ENCODE data around the gene NRCAM.

The NRCAM gene

GRCh38 chr7:108407676-108408075 is 48.6 kb downstream of the NRCAM start:
- TF ChIP-seq CTCF (IDR thresholded peaks at IDR 0.05; ENCODE audit: borderline replicate concordance, control extremely low read depth, extremely low read depth, insufficient read depth, missing control alignments), result no peak
- DNase-seq (ENCODE audit: low spot score), result no peak
- in situ Hi-C loops (cut with MboI; ENCODE audit: low sequenced_read_pairs, unreplicated experiment), result no loop called here

- TF ChIP-seq CTCF (IDR thresholded peaks at IDR 0.05; ENCODE audit: borderline replicate concordance, control extremely low read depth, extremely low read depth, insufficient read depth, missing control alignments), result no peak
- in situ Hi-C loops (cut with MboI; ENCODE audit: low sequenced_read_pairs, unreplicated experiment), result no loop called here
- no peak for DNase-seq (ENCODE audit: low spot score)
Measured at GRCh38 chr7:108406222-108406890, 49.9 kb downstream of the NRCAM start.

- in situ Hi-C loops (cut with MboI; ENCODE audit: low sequenced_read_pairs, unreplicated experiment), result no loop called here
- TF ChIP-seq CTCF (IDR thresholded peaks at IDR 0.05; ENCODE audit: borderline replicate concordance, control extremely low read depth, extremely low read depth, insufficient read depth, missing control alignments), result no peak
Measured at GRCh38 chr7:108404509-108405420, 51.5 kb downstream of the NRCAM start.

GRCh38 chr7:108403597-108404217 is 52.5 kb downstream of the NRCAM start:
- no peak for TF ChIP-seq CTCF (IDR thresholded peaks at IDR 0.05; ENCODE audit: borderline replicate concordance, control extremely low read depth, extremely low read depth, insufficient read depth, missing control alignments)
- in situ Hi-C loops (cut with MboI; ENCODE audit: low sequenced_read_pairs, unreplicated experiment), result no loop called here

More at GRCh38 chr7:108404509-108405420, 51.5 kb downstream of the NRCAM start:
- DNase-seq (ENCODE audit: low spot score), result no peak

GRCh38 chr7:108402865-108403264 is 53.4 kb downstream of the NRCAM start:
- in situ Hi-C loops (cut with MboI; ENCODE audit: low sequenced_read_pairs, unreplicated experiment), result no loop called here
- no peak for TF ChIP-seq CTCF (IDR thresholded peaks at IDR 0.05; ENCODE audit: borderline replicate concordance, control extremely low read depth, extremely low read depth, insufficient read depth, missing control alignments)
- peak; percentile 22 for DNase-seq (ENCODE audit: low spot score)

More at GRCh38 chr7:108403597-108404217, 52.5 kb downstream of the NRCAM start:
- DNase-seq (ENCODE audit: low spot score), result no peak

GRCh38 chr7:108396080-108396479 is 60.2 kb downstream of the NRCAM start:
- TF ChIP-seq CTCF (IDR thresholded peaks at IDR 0.05; ENCODE audit: borderline replicate concordance, control extremely low read depth, extremely low read depth, insufficient read depth, missing control alignments), result no peak
- no peak for DNase-seq (ENCODE audit: low spot score)
- in situ Hi-C loops (cut with MboI; ENCODE audit: low sequenced_read_pairs, unreplicated experiment), result no loop called here

Measured in GM13976 (cell line).